Measurements from ENCODE around the gene IGFLR1. TPM values are rescaled to one million over a fixed set of nuclear protein-coding genes. Genes with fewer than 3 reads are reported as not detected.

IGFLR1 gene
- total and polyA plus RNA-seq, 4 donors = 3.8 to 72.5 (median 26.0) TPM

DNA sequence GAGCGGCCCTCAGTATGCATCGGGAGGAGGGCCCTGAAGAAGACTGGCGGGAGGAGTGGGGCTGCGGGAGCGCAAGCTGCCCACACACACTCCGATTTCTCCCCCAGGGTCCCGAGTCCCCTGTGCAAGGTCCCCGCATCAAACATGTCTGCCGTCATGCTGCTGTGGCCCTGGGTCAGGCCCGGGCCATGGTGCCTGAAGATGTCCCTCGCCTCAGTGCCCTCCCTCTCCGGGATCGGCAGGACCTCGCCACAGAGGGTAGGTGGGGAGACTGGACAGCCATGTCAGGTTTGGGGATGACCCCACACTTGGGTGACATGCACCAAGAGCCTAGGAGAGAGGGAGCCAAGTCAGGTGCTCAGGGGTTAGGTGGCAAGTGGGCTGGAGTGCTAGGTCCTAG, 19.8 kb downstream of the IGFLR1 start:
- ATAC-seq (ENCODE audit: insufficient read depth, low FRiP score) (no peak), DNase-seq (no peak)
- 94 to 99% methylated on average over 14 of the region's 14 CpGs for WGBS, 2 donors

DNA sequence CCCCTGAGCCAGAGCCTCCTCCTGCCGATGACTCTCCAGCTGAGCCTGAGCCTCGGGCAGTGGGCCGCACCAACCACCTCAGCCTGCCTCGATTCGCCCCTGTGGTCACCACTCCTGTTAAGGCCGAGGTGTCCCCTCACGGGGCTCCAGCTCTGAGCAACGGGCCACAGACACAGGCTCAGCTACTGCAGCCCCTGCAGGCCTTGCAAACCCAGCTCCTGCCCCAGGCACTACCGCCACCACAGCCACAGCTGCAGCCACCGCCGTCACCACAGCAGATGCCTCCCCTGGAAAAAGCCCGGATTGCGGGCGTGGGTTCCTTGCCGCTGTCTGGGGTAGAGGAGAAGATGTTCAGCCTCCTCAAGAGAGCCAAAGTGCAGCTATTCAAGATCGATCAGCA, 20.9 kb downstream of the IGFLR1 start:
- TF ChIP-seq, protein P1, sequence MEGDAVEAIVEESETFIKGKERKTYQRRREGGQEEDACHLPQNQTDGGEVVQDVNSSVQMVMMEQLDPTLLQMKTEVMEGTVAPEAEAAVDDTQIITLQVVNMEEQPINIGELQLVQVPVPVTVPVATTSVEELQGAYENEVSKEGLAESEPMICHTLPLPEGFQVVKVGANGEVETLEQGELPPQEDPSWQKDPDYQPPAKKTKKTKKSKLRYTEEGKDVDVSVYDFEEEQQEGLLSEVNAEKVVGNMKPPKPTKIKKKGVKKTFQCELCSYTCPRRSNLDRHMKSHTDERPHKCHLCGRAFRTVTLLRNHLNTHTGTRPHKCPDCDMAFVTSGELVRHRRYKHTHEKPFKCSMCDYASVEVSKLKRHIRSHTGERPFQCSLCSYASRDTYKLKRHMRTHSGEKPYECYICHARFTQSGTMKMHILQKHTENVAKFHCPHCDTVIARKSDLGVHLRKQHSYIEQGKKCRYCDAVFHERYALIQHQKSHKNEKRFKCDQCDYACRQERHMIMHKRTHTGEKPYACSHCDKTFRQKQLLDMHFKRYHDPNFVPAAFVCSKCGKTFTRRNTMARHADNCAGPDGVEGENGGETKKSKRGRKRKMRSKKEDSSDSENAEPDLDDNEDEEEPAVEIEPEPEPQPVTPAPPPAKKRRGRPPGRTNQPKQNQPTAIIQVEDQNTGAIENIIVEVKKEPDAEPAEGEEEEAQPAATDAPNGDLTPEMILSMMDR (IDR thresholded peaks at IDR 0.05; ENCODE audit: control extremely low read depth, extremely low read depth) = no peak
- peaks cover 9 to 59% (median 32%) of the 10 kb centered on the region in 4 donors for H3K36me3 ChIP-seq (ENCODE audit: control insufficient read depth in 4 of 4, insufficient read depth in 4 of 4, low read length in 4 of 4)
- H3K9me3 ChIP-seq (ENCODE audit: control insufficient read depth in 4 of 4, insufficient read depth in 3 of 4, low read length in 3 of 4) = peaks cover 0 to 1% (median 0%) of the 10 kb centered on the region in 4 donors
- H3K27me3 ChIP-seq (ENCODE audit: control insufficient read depth in 3 of 3, insufficient read depth in 3 of 3, low read length in 2 of 3) = no peaks in the 10 kb centered on the region
- H3K27ac ChIP-seq (ENCODE audit: low read depth in 1 of 2, low read length in 1 of 2) = no peak overlapping the region
- no peak for DNase-seq
- no peak for ATAC-seq (ENCODE audit: insufficient read depth, low FRiP score)
- H3K4me1 ChIP-seq (ENCODE audit: control insufficient read depth in 5 of 5, insufficient read depth in 5 of 5, low read length in 5 of 5) = peaks cover 0 to 13% (median 8%) of the 10 kb centered on the region in 5 donors
- H3K4me3 ChIP-seq = no peak overlapping the region
- H3K9ac ChIP-seq (ENCODE audit: insufficient read depth in 1 of 2, low read length in 2 of 2) = no peak overlapping the region
- 93 to 95% methylated on average over 15 to 16 of the region's 16 CpGs for WGBS, 2 donors

More for the DNA sequence above, 19.8 kb downstream of the IGFLR1 start:
- Histone ChIP-seq H3K27me3 (ENCODE audit: control insufficient read depth in 3 of 3, insufficient read depth in 3 of 3, low read length in 2 of 3) (no peaks in the 10 kb centered on the region), H3K9me3 (ENCODE audit: control insufficient read depth in 4 of 4, insufficient read depth in 3 of 4, low read length in 3 of 4) (no peaks in the 10 kb centered on the region), H3K27ac (ENCODE audit: low read depth in 1 of 2, low read length in 1 of 2) (no peak overlapping the region), H3K4me1 (ENCODE audit: control insufficient read depth in 5 of 5, insufficient read depth in 5 of 5, low read length in 5 of 5) (peaks cover 0 to 10% (median 8%) of the 10 kb centered on the region in 5 donors), H3K9ac (ENCODE audit: insufficient read depth in 1 of 2, low read length in 2 of 2) (no peak overlapping the region), H3K4me3 (no peak overlapping the region), H3K36me3 (ENCODE audit: control insufficient read depth in 4 of 4, insufficient read depth in 4 of 4, low read length in 4 of 4) (peaks cover 9 to 68% (median 36%) of the 10 kb centered on the region in 4 donors)
- TF ChIP-seq, protein P1 (IDR thresholded peaks at IDR 0.05; ENCODE audit: control extremely low read depth, extremely low read depth) = no peak

DNA sequence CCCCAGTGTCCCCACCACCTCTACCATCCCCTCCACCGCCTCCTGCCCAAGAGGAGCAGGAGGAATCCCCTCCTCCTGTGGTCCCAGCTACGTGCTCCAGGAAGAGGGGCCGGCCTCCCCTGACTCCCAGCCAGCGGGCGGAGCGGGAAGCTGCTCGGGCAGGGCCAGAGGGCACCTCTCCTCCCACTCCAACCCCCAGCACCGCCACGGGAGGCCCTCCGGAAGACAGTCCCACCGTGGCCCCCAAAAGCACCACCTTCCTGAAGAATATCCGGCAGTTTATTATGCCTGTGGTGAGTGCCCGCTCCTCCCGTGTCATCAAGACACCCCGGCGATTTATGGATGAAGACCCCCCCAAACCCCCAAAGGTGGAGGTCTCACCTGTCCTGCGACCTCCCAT, 21.6 kb downstream of the IGFLR1 start:
- ATAC-seq (ENCODE audit: insufficient read depth, low FRiP score) = no peak
- H3K4me1 ChIP-seq (ENCODE audit: control insufficient read depth in 5 of 5, insufficient read depth in 5 of 5, low read length in 5 of 5) = peaks cover 0 to 20% (median 14%) of the 10 kb centered on the region in 5 donors
- H3K27ac ChIP-seq (ENCODE audit: low read depth in 1 of 2, low read length in 1 of 2) = no peak overlapping the region
- H3K27me3 ChIP-seq (ENCODE audit: control insufficient read depth in 3 of 3, insufficient read depth in 3 of 3, low read length in 2 of 3) = no peaks in the 10 kb centered on the region
- H3K9ac ChIP-seq (ENCODE audit: insufficient read depth in 1 of 2, low read length in 2 of 2) = no peak overlapping the region
- WGBS, 2 donors = 90 to 96% methylated on average over 16 to 17 of the region's 17 CpGs
- peaks cover 0 to 1% (median 0%) of the 10 kb centered on the region in 4 donors for H3K9me3 ChIP-seq (ENCODE audit: control insufficient read depth in 4 of 4, insufficient read depth in 3 of 4, low read length in 3 of 4)
- TF ChIP-seq, protein P1 (IDR thresholded peaks at IDR 0.05; ENCODE audit: control extremely low read depth, extremely low read depth) = no peak
- no peak for DNase-seq
- H3K4me3 ChIP-seq = no peak overlapping the region
- peaks cover 9 to 52% (median 27%) of the 10 kb centered on the region in 4 donors for H3K36me3 ChIP-seq (ENCODE audit: control insufficient read depth in 4 of 4, insufficient read depth in 4 of 4, low read length in 4 of 4)

DNA sequence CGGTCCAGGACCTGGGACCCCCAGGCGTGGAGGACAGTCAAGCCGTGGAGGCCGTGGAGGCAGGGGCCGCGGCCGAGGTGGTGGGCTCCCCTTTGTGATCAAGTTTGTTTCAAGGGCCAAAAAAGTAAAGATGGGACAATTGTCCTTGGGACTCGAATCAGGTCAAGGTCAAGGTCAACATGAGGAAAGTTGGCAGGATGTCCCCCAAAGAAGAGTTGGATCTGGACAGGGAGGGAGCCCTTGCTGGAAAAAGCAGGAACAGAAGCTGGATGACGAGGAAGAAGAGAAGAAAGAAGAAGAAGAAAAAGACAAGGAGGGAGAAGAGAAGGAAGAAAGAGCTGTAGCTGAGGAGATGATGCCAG, 22.1 kb downstream of the IGFLR1 start:
- no peak for DNase-seq
- peaks cover 9 to 47% (median 25%) of the 10 kb centered on the region in 4 donors for H3K36me3 ChIP-seq (ENCODE audit: control insufficient read depth in 4 of 4, insufficient read depth in 4 of 4, low read length in 4 of 4)
- H3K4me3 ChIP-seq = no peak overlapping the region

More for the DNA sequence above, 22.1 kb downstream of the IGFLR1 start:
- H3K9ac ChIP-seq (ENCODE audit: insufficient read depth in 1 of 2, low read length in 2 of 2) = no peak overlapping the region
- TF ChIP-seq, protein P1 (IDR thresholded peaks at IDR 0.05; ENCODE audit: control extremely low read depth, extremely low read depth) = no peak
- WGBS, 2 donors = 93% methylated on average over 9 of the region's 9 CpGs
- peaks cover 0 to 1% (median 0%) of the 10 kb centered on the region in 4 donors for H3K9me3 ChIP-seq (ENCODE audit: control insufficient read depth in 4 of 4, insufficient read depth in 3 of 4, low read length in 3 of 4)
- no peak for ATAC-seq (ENCODE audit: insufficient read depth, low FRiP score)
- H3K4me1 ChIP-seq (ENCODE audit: control insufficient read depth in 5 of 5, insufficient read depth in 5 of 5, low read length in 5 of 5) = peaks cover 0 to 23% (median 15%) of the 10 kb centered on the region in 5 donors
- no peaks in the 10 kb centered on the region for H3K27me3 ChIP-seq (ENCODE audit: control insufficient read depth in 3 of 3, insufficient read depth in 3 of 3, low read length in 2 of 3)
- no peak overlapping the region for H3K27ac ChIP-seq (ENCODE audit: low read depth in 1 of 2, low read length in 1 of 2)
